ENCODE data around the gene UQCC5.

UQCC5 gene, protein sequence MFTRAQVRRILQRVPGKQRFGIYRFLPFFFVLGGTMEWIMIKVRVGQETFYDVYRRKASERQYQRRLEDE

DNA sequence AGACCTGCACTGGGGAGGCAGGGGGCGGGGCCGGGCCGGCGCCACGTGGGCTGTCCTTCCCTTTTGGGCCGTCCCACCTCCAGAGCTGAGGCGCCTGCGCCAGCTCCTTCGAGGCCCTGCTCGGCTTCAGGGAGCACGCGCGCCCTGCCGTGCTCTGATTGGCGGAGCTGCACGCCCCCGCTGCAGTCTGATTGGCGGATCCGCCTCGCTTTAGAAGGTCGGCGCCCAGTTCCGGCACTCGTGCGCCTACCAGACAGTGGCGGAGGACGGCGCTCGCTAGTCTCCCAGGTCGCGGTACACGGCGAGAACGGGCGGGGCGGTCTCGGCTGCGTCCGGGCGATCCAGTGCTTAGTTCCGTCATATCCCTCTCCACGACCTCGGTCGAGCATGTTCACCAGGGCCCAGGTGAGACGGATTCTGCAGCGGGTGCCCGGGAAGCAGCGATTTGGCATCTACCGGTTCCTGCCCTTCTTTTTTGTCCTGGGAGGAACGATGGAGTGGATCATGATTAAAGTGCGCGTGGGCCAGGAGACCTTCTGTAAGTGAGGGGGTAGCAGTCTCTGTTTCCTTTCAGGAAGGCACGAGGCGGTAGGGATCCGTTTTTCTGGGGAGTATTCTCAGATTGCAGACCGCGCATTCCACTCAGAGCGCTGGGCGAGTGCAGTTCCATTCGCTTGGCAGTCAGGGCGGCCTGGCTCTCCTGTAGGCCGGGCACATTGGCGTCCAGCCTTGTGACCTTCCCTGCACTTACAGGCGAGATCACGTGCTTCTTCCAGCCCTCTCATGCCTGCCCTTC lies at the start of gene UQCC5:
Gene UQCC5 (plus strand): TSS at position 237 of the 796 bp plus-strand sequence. CDS start 151 bp downstream, at position 388.
- DNase-seq (ENCODE audit: low read depth): peak; percentile 96

DNA sequence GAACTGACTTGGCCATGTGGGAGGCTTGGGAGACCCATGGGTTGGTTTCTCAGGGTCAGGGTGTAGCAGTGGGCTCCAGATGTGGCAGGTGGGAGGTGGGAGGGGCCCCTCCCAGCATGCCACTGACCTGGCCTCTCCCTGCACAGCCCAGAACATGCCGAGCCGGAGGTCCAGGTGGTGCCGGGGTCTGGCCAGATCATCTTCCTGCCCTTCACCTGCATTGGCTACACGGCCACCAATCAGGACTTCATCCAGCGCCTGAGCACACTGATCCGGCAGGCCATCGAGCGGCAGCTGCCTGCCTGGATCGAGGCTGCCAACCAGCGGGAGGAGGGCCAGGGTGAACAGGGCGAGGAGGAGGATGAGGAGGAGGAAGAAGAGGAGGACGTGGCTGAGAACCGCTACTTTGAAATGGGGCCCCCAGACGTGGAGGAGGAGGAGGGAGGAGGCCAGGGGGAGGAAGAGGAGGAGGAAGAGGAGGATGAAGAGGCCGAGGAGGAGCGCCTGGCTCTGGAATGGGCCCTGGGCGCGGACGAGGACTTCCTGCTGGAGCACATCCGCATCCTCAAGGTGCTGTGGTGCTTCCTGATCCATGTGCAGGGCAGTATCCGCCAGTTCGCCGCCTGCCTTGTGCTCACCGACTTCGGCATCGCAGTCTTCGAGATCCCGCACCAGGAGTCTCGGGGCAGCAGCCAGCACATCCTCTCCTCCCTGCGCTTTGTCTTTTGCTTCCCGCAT lies 49.2 kb upstream of the UQCC5 start:
- DNase-seq (ENCODE audit: low read depth): no peak

DNA sequence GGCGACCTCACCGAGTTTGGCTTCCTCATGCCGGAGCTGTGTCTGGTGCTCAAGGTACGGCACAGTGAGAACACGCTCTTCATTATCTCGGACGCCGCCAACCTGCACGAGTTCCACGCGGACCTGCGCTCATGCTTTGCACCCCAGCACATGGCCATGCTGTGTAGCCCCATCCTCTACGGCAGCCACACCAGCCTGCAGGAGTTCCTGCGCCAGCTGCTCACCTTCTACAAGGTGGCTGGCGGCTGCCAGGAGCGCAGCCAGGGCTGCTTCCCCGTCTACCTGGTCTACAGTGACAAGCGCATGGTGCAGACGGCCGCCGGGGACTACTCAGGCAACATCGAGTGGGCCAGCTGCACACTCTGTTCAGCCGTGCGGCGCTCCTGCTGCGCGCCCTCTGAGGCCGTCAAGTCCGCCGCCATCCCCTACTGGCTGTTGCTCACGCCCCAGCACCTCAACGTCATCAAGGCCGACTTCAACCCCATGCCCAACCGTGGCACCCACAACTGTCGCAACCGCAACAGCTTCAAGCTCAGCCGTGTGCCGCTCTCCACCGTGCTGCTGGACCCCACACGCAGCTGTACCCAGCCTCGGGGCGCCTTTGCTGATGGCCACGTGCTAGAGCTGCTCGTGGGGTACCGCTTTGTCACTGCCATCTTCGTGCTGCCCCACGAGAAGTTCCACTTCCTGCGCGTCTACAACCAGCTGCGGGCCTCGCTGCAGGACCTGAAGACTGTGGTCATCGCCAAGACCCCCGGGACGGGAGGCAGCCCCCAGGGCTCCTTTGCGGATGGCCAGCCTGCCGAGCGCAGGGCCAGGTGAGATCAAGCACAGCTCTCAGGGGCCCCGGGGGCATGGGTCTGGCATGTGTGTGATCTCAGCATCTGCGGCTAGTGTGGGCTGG lies 48.4 kb upstream of the UQCC5 start:
- no peak for DNase-seq (ENCODE audit: low read depth)

DNA sequence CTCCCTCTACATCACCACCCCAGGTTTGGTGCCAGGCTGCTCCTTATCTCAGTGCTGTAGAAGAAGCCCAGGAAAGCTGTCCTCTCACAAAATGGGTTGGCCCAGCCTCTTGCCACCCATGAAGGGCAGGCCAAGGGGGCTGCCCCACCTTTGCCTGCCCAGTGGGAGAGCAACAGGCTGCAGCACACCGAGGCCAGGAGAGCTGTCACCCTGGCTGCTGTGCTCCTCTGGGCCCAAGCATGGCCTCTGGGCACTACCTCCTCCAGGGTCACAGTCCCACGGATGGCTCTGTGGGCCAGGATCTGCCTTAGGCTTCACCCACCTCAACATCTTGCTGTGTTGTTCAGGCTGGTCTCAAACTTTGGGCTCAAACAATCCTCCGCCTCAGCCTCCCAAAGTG lies 47.7 kb upstream of the UQCC5 start:
- no peak for DNase-seq (ENCODE audit: low read depth)

DNA sequence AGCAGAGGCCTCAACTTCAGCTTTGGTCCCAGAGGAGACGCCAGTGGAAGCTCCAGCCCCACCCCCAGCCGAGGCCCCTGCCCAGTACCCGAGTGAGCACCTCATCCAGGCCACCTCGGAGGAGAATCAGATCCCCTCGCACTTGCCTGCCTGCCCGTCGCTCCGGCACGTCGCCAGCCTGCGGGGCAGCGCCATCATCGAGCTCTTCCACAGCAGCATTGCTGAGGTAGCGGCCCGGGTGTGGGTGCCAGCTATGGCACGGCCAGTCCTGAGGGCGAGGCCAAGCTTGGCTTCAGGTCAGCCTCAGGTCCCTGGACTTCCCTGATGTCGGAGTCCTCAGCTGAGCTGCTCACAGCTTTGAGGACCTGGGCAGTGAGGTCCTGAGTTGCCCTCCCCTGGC lies 47.0 kb upstream of the UQCC5 start:
- DNase-seq (ENCODE audit: low read depth): no peak

DNA sequence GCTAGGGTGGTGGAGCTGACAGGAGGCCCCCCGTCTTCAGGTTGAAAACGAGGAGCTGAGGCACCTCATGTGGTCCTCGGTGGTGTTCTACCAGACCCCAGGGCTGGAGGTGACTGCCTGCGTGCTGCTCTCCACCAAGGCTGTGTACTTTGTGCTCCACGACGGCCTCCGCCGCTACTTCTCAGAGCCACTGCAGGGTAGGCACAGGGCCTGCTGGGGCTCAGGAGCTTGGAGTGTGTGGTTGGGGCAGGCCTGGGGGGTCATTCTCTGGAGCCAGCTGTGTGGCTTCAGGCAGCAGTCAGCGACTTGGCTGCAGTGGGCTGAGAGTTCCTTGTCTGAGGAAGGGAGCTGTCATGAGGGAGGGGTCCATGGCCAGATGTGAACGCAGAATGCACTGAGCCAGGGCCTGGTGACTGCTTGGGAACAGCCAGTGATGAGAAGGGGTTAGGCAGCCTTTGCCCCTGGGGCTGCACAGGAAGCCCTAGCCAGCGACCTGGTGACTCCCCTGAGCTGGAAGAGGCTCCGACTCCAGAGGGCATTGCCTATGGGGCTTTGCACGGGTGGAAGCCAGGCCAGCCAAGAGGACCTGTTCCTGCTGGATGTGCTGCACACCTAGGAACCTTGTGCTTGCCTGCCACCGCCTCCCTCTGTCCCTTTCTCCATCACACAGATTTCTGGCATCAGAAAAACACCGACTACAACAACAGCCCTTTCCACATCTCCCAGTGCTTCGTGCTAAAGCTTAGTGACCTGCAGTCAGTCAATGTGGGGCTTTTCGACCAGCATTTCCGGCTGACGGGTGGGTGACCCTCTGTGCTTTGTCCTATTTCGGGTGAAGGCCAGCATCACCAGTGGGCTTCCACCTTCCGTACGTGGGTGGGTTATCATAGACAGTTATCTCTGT lies 46.1 kb upstream of the UQCC5 start:
- no peak for DNase-seq (ENCODE audit: low read depth)

DNA sequence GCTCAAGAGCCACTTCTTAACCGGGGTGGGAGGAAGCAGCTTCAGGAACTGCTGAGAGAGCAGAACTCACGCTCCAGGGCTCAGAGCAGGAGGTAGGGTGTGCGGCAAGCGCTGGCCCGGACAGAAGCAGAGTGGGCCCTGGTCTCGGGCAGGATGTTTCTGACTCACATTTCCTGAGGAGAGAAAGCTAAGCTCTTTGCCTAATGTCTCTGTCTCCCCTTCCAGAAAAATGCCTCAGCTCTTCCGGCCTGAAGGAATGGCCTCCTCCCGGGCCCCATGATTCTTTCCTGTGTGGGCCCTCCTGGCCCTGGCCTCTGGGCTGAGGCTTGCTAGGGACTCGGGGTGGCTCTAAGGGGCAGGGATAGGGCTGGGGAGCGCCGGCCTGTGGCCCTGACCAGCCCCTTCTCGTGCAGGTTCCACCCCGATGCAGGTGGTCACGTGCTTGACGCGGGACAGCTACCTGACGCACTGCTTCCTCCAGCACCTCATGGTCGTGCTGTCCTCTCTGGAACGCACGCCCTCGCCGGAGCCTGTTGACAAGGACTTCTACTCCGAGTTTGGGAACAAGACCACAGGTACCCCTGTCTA lies 45.4 kb upstream of the UQCC5 start:
- DNase-seq (ENCODE audit: low read depth): no peak

DNA sequence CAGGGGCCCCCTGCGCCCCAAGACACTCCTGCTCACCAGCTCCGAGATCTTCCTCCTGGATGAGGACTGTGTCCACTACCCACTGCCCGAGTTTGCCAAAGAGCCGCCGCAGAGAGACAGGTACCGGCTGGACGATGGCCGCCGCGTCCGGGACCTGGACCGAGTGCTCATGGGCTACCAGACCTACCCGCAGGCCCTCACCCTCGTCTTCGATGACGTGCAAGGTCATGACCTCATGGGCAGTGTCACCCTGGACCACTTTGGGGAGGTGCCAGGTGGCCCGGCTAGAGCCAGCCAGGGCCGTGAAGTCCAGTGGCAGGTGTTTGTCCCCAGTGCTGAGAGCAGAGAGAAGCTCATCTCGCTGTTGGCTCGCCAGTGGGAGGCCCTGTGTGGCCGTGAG lies 44.3 kb upstream of the UQCC5 start:
- no peak for DNase-seq (ENCODE audit: low read depth)

DNA sequence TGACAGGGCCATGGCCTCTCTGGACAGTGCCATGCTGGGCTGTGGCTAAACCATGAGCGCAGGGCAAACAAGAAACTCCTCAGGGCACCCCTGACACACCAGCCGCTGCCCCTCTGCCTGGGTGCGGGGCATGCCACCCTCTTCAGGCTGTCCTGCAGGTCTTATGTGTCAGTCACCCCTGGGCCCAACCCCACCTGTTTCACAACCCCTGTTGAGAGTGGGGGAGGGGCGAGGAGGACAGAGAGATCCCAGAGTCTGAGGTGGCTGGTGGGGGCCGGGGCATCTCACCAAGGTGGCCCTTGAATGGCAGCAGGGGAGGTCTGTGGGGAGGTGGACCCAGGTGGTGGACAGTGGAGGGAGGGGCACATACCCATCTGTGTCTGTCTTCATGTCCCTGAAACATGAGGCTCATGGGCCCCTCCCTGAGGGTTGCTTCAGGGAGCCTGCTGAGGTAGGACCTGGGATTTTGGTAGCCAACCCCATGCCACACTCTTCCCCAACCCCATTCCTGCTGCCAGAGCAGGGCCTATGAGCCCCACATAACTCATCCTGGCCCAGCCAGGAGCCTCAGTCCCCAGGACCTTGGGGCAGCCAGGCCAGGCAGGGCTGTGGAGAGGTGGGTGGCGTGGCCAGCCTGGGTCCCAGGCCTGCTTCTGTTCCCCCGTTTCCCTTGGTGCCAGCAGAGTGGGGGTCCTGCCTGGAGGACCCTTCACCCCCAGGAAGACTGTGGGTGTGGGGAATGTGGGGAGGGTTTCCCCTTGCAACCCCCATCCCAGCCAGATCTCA lies 43.0 kb upstream of the UQCC5 start:
- no peak for DNase-seq (ENCODE audit: low read depth)

DNA sequence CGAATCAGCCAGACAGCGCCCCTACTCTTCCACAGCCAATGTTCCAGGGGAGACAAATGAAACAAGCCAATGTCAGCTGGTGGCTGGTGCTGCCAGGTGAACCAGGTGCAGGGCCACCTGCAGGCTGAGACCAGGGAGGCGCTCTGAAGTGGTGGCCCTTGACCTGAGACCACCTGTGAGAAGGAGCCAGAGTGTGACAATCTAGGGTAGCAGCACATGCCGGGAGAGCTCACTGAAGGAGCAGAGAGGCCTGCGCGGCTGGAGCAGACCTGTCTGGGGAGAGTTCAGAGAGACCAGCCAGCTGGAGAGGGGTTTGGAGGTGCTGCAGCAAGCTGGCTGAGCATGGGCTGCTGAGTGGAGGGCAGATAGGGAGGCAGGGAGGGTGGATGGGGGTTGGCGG lies 42.0 kb upstream of the UQCC5 start:
- DNase-seq (ENCODE audit: low read depth): no peak

DNA sequence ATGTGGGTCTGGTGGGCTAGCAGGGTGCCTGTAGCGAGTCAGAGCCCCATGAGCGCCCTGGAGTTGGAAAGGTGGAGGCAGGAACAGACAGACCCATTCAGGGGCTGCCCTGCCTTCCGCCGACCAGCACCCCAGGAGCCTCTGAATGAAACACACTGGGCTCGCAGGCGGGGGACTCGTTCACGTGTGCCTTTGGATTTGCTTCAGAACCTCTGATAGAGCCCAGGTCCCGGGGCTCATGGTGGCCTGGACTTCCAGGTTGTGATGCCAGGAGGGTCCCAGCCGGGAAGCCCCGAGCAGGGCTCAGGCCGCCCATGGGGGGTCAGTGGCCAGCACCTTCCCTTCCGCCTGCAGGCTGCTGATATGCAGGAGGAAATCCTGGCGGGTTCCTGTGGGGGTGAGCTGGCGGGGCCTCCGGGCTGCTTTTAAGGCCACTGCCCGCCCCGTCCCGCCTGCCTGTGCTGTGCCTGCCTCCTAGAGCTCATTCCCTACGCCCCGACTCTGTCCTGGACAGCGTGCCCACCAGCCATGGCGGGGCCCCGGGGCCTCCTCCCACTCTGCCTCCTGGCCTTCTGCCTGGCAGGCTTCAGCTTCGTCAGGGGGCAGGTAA lies 41.4 kb upstream of the UQCC5 start, which contains the start of gene STAB1:
Gene STAB1 (plus strand): TSS at position 453 of the 610 bp plus-strand sequence. CDS start 76 bp downstream, at position 529.
- no peak for DNase-seq (ENCODE audit: low read depth)

DNA sequence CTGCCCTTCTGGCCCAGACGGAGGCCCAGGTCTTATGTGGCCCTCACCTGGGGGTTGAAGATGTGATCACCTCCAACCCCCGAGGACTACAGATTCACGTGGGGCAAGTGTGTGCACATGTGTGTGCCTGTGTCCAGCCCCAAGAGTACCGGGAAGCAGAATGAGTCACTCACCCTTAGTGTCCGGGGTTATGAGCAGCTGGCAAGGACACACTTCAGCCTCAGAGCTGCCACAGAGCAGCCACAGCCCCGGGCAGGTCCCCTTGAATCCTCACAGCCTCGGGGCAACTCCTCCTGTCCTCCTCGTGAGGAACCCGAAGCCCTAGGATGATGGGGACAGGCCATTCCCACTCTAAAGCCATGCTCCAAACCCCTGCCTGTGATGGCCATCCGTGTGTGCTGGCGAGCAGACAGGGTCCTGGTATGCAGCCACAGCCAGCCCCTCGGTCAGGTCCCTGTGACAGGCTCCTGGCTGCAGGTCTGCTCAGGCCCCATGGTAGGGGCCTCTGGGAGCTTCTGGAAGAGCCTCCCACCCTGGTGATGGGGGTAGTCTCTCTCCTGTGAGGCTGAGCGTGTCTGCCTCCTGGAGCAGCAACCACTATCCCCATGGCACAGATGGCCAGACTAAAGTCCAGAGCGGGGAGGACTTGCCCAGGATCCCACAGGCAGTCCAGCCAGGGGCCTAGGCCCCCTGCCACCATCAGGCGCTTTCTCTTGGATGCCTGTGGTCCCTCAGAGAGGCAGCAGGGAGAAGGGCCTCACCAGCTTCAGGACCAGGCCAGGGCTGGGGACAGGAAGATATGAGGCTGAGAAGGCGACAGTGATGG lies 40.4 kb upstream of the UQCC5 start:
- DNase-seq (ENCODE audit: low read depth): no peak

DNA sequence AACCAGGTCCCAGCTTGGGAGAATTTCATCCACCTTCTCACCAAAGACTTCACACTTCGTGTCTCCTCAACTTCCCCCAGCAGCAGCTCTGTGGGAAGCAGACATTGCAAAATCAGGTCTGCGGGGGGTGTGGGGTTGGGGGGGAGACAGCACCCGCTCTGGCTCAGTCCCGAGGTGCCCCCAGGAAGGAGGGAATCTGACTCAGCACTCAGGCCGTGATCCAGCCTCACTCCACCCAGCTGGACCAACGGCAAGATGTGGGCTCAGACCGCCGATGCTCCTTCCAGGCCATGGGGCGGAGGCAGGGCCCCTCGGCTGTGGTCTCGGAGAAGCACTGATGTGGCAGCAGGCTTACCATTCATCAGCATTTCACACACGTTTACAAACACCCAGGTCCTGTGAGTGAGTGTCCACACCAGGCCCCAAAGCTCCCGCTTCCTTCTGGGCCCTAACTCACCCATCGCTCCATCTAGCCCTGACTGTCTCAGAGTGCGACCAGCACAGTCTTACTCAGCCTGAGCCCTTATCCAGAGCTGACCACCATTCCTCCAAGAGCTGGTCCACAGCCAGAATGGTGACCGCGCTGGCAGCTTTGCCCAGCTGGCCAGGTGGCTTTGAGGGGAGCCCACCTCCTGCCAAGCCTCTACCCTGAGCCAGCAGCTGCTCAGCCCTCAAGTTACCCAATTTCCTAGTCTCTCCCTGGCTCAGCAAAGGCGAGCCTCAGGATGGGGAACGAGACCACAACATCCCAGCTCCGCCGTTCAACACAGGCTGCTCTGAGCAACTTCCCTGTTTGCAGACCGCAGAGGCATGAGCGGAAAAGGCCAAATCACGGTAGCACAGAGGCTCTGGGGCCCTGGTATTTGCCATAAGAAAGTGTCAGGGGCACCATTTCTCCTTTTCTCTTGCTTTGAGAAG lies 38.0 kb upstream of the UQCC5 start:
- DNase-seq (ENCODE audit: low read depth): no peak

DNA sequence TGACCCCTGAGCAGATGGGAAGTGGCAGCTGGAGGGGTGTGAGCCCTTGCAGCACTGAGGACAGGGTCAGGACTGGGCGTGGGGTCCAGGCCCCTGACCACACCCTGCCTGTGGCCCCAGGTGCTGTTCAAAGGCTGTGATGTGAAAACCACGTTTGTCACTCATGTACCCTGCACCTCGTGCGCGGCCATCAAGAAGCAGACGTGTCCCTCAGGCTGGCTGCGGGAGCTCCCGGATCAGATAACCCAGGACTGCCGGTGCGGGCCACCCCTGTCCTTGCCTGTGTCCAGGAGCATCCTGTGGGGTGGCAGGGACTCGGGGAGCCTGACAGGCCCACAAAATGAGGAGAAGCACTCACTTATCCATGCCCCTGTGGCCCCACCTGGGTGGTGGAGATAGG lies 35.4 kb upstream of the UQCC5 start:
- DNase-seq (ENCODE audit: low read depth): no peak

DNA sequence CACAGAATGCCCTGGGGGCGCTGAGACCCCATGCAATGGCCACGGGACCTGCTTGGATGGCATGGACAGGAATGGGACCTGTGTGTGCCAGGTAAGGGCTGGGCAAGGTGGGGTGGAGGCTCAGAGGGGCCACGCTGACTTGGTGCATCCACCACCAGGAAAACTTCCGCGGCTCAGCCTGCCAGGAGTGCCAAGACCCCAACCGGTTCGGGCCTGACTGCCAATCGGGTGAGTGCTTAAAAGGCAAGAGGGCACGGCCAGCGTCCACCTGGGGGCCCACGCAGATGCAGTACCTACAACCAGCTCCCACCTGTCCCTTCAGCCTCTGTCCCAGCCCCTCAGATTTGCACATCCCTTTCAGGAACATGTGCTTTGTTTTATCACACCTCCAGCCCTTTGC lies 34.4 kb upstream of the UQCC5 start:
- no peak for DNase-seq (ENCODE audit: low read depth)

DNA sequence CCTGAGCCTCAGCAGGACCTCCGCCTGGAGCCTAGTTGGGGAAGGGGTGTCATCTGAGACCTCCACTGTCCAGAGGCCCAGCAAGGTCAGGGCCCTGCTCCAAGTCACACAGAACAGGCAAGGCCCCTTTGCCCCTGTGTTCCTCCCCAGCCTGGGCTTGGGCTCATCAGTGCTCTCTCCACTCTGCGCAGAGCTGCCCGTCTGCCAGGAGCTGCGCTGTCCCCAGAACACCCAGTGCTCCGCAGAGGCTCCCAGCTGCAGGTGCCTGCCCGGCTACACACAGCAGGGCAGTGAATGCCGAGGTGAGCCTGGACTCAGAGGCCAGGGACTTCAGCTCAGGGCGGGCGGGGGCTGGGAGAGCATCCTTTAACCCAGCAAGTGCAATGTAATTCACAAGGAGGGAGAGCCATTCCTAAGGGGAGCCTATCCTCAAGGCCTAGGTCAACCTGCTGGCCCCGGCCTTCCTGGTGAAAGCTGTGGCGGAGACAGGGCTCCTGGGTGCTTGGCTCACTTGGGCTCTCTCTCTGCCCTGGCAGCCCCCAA lies 33.5 kb upstream of the UQCC5 start:
- no peak for DNase-seq (ENCODE audit: low read depth)

DNA sequence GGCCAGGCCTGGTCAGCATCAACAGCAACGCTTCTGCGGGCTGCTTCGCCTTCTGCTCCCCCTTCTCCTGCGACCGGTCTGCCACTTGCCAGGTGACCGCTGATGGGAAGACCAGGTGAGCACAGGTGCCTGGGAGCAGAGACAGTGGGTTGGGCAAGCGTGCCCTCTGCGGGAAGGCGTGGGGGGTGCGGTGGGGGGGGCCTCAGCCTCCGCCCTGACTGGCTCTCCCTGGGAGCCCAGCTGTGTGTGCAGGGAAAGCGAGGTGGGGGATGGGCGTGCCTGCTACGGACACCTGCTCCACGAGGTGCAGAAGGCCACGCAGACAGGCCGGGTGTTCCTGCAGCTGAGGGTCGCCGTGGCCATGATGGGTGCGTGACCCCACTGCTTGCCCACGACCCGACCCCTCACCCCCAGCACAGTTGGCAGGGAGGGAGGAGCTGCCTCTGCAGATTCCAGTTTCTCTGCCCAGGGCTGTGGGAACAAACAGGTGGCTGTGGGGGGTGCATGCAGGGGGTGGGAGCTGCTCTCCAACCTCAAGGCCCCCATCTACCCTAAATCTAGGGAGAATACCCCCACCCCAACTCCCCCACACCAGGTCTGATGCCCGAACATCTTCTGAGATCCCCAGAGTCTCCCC lies 32.5 kb upstream of the UQCC5 start:
- no peak for DNase-seq (ENCODE audit: low read depth)
